HG03064 (cell line): ENCODE data around the gene FGGY.
"Not testable (repeated sequence)": the region's sequence is repeated elsewhere in the genome, so short reads cannot be mapped to it uniquely, and the experiment has no call there.

Experiments
- ATAC-seq: cut with Tn5 transposase; IDR thresholded peaks from one replicate; pipeline ENCODE4 v1.9.1; 2021; ENCODE audit warnings: low read depth; ENCODE audit not compliant: unreplicated experiment

The FGGY gene

DNA sequence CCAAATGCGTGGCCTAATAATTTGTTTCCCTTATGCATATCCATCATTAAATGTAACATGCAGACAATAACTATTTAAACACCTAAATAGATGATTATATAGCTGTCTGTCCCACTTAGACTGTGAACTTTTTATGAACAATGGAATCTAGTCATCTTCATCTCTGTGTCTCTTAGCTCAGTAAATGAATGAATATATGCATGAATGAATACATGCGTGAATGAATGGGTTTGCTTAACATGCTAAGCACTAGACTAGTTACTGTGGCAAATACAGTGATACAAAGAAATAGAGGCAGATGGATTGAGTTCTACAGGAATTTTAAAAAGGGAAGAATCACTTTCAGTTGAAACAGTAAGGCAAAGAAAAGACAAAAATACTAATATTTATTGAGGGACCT is 232.0 kb downstream of the FGGY start:
- no peak for ATAC-seq

DNA sequence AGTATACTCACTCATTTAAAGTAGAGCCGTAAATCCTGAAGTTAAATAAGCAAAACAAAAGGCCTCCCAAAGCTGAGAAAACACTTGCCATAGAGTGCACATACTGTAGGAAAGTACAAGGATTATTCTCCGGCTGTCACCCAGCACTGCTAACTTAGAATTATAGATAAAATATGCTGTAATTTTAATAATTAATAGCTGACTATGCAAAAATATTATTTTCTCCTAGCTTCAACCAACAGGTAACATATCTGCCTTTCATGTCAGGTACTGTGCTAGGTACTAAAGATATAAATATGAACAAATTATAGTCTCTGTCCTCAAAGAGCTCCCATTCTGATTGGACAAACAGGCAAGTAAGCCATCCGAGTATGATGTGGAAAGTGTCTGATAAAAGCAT is 233.2 kb downstream of the FGGY start:
- ATAC-seq, result no peak

DNA sequence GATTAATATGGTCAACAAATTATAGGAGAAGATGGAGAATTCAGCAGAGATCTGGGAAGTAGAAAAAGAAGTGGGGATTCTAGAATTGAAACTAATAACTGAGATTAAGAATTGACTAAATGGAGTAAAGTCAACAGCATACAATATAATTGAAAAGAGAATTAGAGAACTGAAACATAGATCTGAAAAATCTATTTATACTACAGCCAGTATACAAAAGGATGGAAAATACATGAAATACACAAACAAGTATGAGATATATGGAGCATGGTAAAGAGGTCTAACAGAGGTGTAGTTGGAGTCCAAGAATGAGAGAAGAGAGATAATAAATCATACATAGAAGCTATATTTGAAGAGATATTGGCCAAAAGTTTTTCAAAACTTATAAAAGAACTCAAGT is 235.2 kb downstream of the FGGY start:
- ATAC-seq, result no peak

DNA sequence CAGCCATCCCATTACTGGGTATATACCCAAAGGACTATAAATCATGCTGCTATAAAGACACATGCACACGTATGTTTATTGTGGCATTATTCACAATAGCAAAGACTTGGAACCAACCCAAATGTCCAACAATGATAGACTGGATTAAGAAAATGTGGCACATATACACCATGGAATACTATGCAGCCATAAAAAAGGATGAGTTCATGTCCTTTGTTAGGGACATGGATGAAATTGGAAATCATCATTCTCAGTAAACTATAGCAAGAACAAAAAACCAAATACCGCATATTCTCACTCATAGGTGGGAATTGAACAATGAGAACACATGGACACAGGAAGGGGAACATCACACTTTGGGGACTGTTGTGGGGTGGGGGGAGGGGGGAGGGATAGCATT is 241.6 kb downstream of the FGGY start:
- not testable (repeated sequence) for ATAC-seq

DNA sequence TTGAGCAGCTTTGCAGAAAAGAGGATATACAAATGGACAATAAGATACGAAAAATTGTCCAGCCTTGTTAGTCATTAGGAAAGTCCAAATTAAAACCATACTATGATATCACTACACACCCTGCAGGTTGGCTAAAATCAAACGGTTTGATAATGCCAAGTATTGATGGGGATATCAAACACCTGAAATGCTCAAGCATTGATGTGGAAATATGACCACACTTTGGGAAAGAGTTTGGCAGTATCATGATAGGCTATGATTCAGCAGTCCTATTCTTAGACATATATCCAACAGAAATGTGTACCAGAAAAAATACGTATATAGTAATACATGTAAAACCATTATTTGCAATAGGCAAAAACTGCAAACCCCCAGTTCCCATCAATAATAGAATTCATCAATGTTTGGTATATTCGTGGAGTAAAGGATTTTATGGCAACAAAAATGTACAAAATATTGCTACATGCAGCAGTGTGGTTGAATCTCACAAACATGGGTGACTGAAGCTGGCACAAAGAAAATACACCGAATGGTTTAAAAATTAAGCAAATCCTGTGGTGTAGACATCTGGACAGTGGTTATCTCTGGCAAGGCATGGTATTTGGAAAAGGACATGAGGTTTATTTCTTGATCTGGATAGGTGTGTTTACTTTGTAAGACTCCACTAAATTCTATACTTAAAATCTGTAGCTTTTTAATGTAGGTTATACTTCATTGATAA is 243.2 kb downstream of the FGGY start:
- no peak for ATAC-seq

DNA sequence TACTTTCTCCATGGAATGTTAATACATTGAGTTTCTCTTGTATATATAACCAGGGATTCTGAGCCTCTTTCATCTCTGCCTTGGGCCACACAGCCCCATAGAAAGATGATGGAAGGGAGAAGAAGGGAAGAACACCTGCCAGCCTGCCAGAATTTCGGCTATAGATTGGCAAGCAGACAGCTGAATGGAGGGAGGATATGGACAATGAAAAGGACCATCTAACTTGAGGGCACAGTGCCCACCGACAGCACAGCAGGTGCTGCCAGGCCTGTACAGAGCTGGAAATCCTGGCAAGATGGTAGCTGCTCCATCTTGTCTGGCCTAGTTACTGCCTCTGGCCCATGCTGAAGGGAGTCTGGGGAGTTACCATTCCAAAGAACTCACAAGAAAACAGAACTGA is 244.3 kb downstream of the FGGY start:
- ATAC-seq, result no peak

DNA sequence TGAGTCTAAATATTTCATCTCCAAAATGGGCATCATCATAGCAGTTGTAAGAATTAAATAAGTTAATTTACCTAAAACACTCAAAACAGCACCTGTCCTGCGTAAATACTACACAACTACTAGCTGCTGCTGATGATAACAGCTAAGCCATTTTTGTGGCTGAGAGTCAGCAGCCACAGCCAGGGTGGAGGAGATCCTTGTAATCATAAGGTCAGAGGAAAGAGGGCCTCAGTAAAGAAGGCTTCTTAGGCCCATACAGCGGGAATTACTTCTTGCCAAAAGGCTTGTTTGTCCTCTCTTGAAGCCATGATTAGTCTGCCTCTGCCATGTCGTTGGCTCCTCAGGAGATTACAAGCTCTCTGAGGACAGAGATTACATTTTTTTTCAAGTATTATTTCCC is 245.0 kb downstream of the FGGY start:
- ATAC-seq, result no peak

DNA sequence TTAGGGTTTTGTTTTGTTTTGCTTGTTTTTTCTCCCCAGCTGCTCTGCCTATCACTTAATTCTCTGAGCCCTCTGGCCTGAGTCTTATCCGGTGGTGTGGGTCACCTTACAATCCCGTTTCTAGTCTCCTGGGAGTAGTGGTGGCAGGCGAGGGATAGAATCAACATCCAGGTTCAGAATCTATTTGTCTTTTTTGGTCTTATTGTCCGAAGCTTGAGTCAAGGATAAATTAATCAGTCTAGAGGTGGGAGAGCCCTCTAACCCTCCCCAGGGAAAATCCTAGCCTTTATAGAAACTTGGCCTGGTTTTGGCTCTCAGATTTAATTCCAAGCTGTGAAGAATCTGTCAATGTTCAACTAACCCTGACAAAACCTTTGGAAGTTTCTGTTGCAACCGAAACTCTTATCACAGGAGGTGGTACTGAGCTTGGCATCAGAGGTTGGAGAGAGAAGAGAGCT is 246.3 kb downstream of the FGGY start:
- no peak for ATAC-seq

DNA sequence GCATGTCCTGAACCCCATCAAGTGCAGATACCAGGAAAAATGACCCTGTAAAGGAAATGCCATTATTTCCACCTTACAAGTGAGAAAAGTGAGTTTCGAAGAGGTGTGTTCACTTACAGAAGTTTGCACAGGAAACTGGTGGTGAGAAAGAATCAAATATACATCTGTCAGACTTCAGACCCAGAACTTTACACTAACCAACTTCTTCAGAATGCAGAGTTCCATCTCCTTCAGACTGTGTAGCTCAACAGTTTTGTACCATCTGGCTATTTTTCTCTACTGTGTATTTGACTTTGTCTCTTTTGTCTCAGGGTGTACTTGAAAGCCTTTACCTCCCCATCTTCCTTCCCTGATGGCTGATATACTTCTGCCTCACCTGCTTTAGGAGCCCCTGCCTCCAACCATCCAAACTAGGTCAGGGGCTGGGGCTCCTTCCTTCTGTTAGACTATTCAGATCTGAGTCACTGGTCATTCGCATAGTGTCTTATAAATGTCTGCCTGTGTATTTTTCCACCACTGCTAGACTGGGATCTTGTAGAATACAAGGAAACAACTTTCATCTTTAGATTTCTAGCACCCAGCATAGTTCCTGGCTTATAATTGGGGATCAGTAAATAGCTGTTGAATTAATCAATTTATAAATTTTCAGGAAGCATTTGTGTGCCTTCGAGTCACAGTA is 247.9 kb downstream of the FGGY start:
- ATAC-seq, result no peak

DNA sequence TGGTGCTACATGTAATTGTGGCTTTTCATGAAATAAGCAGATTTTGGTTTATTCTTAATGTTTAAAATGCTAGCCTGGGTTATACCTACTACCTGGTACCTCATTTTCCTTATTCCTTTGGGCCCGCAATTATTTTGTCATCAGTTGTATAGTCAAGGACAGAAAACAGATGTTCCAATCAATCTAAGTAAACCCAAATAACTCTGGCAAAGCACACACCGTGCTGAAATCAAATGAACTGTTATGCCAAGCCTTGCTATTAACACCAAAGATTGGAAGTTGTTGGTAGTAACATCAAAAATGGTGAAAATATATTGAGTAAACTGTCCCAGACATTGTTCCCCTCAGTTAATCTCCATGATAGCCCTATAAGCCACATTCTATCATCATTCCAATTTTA is 248.9 kb downstream of the FGGY start:
- ATAC-seq, result no peak

DNA sequence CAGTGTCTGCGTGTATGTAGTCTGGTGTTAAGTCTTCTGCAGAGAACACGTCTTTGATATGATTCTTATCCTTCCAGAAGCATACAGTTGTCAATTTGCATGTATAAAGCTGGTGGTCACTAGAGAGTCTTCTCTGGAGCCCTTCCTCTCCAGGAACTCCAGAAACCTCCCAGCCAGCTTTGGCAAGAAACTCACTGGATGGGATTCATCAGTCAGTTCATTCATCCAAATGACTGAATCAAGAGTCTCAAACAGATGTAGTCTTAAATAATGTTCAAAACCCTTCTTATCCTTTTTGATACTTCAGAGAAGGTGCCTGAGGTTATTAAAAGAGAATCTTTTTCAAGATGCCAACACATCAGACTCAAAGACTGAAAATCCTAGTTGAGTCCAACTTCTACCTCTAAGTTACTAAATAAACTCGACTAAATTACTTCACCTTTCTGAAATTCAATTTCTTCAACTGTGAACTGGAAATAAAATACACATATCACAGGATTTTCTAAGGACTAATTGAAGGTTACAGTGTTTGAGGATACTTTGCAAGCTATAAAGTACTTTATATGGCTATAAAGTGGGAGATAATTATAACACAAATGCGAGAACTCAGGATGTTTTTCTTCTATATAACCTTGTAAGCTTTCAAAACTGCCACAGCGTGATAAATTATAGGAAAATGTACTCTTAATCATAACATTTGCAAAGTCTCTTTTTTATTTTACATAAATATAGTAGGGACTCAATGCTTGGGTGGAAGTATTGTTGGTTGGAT is 252.4 kb downstream of the FGGY start:
- no peak for ATAC-seq

DNA sequence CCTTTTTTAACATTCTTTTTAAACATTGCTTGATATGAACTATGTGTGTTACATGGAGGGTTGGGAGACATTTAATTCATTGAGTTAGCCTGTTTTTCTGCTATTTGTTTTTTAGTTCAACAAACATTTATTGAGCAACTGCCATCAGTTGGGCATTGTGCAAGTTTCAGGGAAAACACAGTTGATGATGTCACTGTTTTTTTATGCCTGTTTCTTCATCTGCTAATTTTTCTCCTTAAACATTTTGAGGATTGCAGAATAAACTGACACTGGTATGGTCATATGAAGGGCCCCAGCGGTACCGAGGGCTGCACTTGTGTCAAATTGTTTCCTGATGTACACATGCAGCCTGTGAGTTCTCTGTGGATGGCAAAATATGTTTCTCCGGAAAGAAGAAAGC is 253.0 kb downstream of the FGGY start:
- ATAC-seq, result no peak

DNA sequence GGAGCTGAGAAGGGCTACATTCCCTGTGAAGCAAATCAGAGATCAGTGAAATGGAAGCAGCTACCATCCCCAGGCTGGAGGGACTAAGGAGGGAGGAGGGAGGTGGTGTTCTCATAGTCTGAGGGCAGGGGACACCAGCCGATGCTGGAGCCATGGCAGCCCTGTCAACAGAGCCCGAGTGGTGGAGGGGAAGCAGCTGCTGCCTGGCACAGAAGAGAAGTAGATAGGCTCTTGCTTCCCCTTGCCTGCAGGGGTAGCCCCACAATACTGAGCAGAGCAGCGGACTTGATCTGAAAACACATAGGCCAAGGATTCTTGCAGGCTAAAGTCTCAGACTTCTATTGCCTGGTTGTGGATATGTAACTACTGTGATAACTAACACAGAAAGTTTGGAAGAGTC is 255.1 kb downstream of the FGGY start:
- ATAC-seq, result no peak

DNA sequence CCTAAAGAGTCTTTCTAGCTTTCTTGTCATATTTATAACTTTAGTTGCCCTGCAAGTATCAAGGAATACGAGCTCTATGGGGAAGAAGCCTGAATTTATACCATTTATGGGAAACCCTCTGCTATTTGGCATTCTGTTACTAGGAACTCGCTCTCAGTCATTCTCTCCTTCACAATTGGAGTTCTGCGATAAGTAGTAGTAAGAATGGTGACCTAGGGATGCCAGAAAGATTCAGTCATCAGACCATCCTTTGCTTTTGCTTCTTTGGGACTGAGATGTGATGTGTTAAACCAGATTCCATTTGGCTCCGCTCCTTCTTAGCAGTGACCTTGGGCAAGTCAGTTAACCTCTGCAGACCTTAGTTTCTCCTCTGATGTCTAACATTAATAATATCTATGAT is 256.5 kb downstream of the FGGY start:
- ATAC-seq, result no peak

DNA sequence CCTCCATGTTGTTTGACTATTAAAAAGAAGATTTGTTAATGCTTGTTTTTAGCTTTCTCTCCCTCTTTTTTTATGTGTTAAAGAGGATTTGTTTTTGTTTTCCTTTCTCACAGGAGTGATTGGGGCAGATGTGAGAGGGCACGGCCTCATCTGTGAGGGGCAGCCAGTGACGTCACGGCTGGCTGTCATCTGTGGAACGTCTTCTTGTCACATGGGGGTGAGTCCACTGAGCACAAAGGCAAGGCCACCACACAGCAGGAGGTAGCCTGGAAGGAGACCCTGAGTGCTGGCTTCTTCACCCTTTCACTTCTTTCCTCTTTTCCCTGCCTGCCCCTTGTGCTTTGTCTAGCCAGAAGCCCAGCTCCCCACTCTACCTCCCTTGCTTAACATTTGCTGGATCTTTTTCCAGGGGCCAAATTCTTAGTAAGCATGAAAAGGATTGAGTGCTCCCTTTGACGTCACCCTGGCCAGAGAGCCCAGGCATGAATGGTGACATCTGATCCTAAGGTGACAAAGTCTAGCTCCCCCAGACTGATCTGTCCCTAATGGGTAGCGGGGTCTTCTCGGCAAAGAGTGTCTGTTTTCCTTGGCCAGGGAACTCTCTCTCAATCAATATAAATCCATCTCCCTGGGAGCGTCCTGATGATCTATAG is 257.2 kb downstream of the FGGY start:
- no peak for ATAC-seq

DNA sequence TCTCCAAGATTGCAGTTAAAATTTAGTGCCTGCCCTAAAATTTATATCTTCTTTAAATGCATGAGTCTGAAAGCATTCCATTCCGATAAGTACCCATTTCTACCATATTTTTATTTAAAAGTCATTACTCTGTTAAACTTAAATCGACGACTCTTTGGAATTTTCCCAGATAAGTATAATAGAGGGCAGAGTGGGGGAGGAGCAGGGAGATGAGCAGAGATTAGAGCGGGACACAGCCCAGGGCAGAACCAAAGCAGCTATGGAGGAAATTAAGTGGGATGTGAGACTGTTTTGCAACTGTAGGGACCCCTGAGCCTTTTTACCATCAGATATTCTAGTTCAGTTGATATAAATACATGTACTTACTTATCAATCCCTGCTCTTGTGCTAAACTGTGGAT is 257.9 kb downstream of the FGGY start:
- ATAC-seq, result no peak

DNA sequence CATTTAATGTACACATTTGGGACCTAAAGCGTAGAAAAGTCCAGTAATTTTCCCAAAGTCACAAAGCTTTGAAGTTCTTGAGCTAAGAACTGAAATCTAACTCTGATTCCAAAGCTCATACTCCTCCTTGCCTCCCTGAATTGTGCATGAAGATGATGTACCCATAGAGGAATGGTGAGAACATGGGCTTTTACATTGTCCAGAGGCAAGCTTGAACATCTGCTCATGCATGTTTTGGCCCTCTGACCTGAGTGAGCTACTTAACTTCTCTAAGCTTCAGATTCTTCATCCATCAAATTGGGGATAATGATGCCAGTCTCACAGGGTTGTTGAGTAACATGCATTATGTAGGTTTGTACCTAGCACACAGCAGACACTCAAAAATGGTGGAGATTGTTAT is 259.5 kb downstream of the FGGY start:
- ATAC-seq, result no peak

DNA sequence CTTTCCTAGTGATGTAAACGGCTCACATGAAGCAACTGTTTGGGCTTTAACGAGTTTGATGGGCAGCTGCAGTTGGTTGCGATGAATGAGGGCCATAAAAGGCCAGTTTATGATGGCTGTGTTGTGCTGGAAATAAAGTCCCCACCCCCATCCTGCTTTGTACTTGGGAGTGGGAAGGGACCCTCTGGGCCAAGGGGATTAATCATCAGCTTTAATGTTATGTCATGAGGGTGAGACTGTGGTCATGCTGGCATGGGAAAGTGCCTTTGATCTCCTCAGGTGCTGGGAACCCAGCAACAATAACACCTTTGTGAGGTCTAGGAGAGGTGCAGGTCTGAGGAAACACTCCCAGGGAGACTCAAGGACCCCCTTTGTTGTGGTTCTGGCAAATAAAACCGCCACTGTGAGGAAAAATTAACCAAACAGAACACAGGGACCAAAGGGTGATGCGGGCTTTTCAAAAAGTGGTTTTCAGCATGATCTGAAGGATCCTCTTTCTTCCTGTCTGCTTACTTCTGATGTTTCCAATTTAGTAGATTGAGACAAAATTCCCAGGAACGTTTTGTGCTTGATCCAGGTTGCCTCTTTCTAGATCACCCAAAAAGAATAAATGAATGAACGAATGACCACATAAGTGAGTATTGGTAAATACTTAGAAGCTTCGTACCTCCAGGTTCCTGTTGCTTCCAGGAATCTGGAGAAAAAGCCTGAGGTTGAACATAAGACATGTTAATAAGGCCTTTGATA is 260.1 kb downstream of the FGGY start:
- ATAC-seq, result no peak

DNA sequence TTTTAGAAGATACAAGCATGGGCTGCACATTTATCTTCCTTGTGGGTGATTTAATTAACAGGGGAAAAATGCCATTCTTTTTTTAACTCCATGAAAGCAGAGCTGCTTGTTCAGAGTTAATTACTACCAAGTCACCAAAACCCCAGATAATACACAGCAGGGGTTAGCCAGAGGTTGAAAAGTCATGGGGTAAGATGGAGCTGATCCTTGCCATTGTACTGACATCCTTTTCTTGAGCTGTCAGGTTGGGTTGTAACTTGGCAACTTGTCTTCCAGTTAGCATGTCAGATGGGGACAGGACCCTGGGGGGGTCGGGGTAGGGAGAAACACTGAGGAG is 260.6 kb downstream of the FGGY start:
- no peak for ATAC-seq

DNA sequence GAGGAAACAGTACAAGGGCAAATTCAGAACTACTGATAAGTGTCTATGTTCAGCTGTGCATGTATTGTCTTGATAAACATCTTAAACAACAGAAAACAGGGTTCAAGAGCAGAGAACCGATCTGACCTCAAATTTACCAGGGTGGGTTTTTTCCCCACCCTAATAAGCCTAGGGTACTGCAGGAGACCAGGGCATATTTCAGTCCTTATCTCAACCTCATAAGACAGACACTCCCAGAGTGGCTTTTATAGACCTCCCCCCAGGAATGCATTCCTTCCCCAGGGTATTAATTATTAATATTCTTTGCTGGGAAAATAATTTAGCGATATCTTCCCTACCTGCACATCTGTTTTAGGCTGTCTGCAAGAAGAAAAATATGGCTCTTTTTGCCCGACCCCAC is 261.7 kb downstream of the FGGY start:
- ATAC-seq, result not testable (repeated sequence)
